ENCODE measurements around the gene C2CD4A. TPM values are rescaled to one million over a fixed set of nuclear protein-coding genes. Genes with fewer than 3 reads are reported as not detected.

Gene C2CD4A
- total RNA-seq, 4 donors from 2014 or later = 0.09 to 0.60 TPM; not detected in 2

DNA sequence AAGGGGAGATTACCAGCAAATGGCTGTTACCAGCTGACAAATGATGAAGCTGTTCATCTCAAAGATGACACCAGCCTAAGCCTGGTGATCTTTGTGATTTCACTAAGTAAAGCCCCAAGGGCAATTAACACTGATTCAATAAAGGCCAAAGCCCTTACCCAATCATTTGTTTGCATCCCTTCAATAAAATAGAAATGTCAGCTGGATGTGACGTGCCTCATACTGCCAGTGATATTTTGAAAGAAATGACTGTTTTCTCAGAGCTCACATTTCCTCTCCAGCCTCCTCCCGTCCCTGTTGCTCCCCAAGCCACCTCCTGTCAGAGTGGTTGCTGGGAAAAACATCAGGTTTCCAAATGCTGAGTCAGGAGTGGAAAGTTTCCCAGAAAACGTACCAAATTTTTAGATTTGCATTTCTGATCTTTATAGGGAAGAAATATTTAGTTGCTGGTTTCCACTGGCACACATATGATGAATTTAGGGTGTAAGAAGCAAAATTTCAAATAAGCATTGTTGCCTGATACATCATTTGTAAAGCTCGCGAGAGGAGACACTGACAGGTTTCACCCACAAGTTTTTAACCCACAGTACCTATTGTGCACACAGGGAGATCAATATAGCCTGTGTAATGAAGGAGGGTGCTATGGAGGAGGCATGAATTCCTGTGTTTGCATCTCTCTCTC, 21.0 kb downstream of the C2CD4A start:
- ATAC-seq (ENCODE audit: low FRiP score) = peak; percentile 62
- no peak for DNase-seq (ENCODE audit: low spot score)
- TF ChIP-seq, protein P1, sequence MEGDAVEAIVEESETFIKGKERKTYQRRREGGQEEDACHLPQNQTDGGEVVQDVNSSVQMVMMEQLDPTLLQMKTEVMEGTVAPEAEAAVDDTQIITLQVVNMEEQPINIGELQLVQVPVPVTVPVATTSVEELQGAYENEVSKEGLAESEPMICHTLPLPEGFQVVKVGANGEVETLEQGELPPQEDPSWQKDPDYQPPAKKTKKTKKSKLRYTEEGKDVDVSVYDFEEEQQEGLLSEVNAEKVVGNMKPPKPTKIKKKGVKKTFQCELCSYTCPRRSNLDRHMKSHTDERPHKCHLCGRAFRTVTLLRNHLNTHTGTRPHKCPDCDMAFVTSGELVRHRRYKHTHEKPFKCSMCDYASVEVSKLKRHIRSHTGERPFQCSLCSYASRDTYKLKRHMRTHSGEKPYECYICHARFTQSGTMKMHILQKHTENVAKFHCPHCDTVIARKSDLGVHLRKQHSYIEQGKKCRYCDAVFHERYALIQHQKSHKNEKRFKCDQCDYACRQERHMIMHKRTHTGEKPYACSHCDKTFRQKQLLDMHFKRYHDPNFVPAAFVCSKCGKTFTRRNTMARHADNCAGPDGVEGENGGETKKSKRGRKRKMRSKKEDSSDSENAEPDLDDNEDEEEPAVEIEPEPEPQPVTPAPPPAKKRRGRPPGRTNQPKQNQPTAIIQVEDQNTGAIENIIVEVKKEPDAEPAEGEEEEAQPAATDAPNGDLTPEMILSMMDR (IDR thresholded peaks at IDR 0.05) = no peak

DNA sequence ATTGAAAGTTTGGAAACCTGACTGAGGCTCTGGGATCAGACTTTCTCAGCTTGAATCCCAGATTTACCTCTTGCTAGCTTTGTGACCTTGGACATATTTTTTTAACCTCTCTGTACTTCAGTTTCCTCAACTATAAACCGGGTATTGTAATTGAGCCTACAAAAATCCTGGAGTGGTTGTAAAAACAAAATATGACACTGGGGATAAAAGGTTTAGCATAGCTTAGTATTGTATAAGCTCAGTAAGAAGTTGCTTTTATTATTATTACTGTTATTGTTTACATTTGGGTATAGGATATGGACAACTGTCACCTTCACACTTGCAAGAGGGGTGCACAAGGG, 21.5 kb downstream of the C2CD4A start:
- TF ChIP-seq, protein P1 (IDR thresholded peaks at IDR 0.05) = no peak
- DNase-seq (ENCODE audit: low spot score) = no peak
- no peak for ATAC-seq (ENCODE audit: low FRiP score)

DNA sequence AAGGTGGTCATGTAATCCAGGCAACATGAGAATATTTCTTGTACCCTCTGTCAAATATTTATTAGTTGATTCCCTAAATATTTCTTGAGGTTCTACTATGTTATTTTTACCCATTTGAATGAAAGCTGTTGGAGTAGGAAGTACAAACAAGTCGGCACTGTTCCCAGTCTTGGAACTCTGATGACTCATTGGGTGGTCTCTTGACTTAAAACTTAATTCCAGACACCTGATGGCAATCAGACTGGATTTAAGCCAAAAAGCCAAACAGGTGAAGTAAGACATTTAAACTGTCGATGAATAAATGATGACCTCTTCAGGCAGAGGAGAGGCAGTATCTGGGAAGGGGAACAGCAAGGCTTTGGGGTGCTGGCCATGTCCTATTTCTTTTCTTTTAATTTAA, 22.8 kb downstream of the C2CD4A start:
- DNase-seq (ENCODE audit: low spot score) (no peak), ATAC-seq (ENCODE audit: low FRiP score) (no peak)
- TF ChIP-seq, protein P1 (IDR thresholded peaks at IDR 0.05) = no peak

DNA sequence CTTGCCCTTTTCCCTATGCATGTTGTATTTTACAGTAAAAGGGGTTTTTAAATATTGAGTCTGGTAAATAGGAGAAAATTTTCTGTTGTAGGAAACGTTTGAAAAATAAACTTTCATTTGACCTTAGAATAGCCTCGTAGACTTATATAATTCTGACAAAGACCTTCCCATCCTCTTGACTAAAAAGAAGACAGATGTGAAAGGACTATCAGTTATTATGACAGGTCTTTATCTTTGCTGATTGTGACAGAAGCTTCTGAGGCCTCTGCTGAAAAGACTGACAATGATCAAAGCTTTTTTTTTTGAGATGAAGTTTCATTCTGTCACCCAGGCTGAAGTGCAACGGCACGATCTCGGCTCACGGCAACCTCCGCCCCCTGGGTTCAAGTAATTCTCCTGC, 24.2 kb downstream of the C2CD4A start:
- DNase-seq (ENCODE audit: low spot score) = no peak
- no peak for ATAC-seq (ENCODE audit: low FRiP score)
- TF ChIP-seq, protein P1 (IDR thresholded peaks at IDR 0.05) = no peak

DNA sequence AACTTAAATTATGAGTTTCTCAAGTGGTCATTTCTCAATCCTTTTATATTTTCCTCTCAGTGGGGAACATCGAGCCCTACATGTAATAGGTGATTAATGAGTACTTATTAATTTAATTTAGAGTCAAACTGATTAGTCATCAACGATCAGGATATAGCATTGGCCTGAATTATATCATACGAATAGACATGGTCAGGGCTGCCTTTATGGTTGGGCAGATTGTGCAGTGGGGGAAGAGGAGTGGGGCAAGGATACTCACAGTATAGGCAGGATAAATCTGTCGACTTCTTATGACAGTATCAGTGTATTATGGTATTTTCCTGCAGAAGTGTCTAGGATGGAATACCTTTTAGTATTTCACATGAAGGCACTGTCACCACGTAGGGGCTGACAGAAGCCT, 27.0 kb downstream of the C2CD4A start:
- no peak for DNase-seq (ENCODE audit: low spot score)
- TF ChIP-seq, protein P1 (IDR thresholded peaks at IDR 0.05) = no peak
- ATAC-seq (ENCODE audit: low FRiP score) = no peak

DNA sequence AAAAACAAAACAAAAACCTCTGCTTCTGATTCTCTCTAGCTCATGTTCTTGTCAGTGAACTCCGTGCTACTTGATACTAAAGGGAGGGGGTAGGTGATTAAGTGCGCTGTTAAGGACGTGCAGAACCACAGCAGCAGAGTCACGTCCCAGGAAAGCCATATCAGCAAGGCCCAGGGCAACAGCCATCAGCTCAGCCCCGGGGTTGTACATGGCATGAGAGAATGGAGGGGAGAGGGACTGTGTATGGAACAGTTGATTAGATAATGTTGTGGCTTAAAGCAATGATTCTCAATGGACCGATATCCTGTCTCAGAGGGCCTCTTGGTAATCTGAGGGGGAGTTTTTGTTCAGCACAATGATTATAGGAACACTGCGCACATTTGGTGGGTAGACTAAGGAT, 27.6 kb downstream of the C2CD4A start:
- ATAC-seq (ENCODE audit: low FRiP score) (no peak), DNase-seq (ENCODE audit: low spot score) (no peak)
- TF ChIP-seq, protein P1 (IDR thresholded peaks at IDR 0.05) = no peak

DNA sequence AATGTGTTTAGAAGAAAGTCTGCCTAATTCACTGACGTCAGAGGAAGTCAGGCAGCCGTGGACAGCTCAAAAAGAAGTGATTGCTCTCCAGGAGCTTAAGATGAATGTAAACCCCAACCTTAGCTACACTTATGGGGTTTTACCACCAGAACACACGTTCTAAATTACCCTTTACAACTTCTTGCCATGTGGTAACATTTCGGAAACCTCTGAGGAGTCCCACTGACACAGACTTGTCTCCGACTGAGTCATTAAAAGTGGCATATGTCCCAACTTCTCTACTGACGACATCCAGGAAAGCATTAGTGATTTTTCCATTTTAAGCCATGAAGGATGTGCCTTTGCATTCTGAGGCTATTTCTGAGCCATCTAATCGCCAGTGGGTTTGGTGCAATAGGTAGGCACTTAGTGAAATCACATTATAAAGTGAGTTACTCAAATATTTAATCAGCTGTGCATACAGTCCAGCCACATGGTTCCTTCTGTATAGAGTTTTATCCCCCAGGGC, 32.4 kb downstream of the C2CD4A start:
- DNase-seq (ENCODE audit: low spot score) (no peak), ATAC-seq (ENCODE audit: low FRiP score) (peak; percentile 62)
- TF ChIP-seq, protein P1 (IDR thresholded peaks at IDR 0.05) = no peak
